Chondrocyte (in vitro differentiated cells): Measurements from ENCODE around the gene KIF5B. TPM values are rescaled to one million over a fixed set of nuclear protein-coding genes. Genes with fewer than 3 reads are reported as not detected.
A peak's percentile ranks its signal among the peaks of the same experiment; 100 is the strongest.
"Not testable (repeated sequence)": the region's sequence is repeated elsewhere in the genome, so short reads cannot be mapped to it uniquely, and the experiment has no call there.

Experiments used
- DNase-seq: peaks from one replicate; pipeline ENCODE4 v3.0.0; 2021; ENCODE audit warnings: mixed read lengths, low spot score
- H3K27ac Mint-ChIP-seq: one replicate; pipeline ENCODE4 v1.8.0; 2021; ENCODE audit warnings: mild to moderate bottlenecking, moderate library complexity, mixed read lengths; ENCODE audit not compliant: unreplicated experiment
- H3K27me3 Mint-ChIP-seq: 2 replicates; pipeline ENCODE4 v1.8.0; 2021; ENCODE audit warnings: low read depth, mixed read lengths
- H3K36me3 Mint-ChIP-seq: 2 replicates; pipeline ENCODE4 v1.8.0; 2021; ENCODE audit warnings: low read depth, mixed read lengths
- H3K4me1 Mint-ChIP-seq: 2 replicates; pipeline ENCODE4 v1.8.0; 2021; ENCODE audit warnings: low read depth, mild to moderate bottlenecking, mixed read lengths
- H3K4me3 Mint-ChIP-seq: one replicate; pipeline ENCODE4 v1.8.0; 2021; ENCODE audit warnings: mild to moderate bottlenecking, moderate library complexity, mixed read lengths; ENCODE audit not compliant: unreplicated experiment
- H3K9me3 Mint-ChIP-seq: 2 replicates; pipeline ENCODE4 v1.8.0; 2021; ENCODE audit warnings: low read depth, mixed read lengths
- total RNA-seq: library from RNA; stranded (reverse); gene quantifications from 3 replicates; pipeline ENCODE4 v1.2.1, GENCODE V29; 2021
- TF ChIP-seq, protein P1 (sequence below): fragments of 200-600 bp; sonication (generic); IDR thresholded peaks from 2 replicates; pipeline ENCODE4 v1.5.0; 2021; ENCODE audit warnings: antibody characterized with exemption, mild to moderate bottlenecking, moderate library complexity

Gene KIF5B
- total RNA-seq, 1 donor from 2014 or later: 147 TPM

DNA sequence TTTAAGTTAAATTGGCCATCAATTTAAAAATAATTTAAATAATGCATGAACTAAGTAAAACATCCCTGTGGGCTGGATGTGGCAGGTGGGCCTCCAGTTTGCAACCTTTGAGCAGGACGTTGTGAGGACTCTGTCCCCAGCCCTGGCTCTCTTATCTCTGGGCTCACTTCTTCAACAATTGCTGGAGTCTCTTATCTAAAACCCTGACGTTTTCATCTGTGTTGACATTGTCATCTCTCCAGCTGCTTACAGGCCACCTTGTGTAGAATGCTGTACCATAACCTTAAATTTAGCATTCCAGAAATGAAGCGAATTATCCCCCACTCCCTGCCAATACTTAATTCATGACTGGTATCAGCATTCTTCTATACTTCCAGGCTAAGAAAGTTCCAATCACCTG is 3.2 kb upstream of the KIF5B start:
- Mint-ChIP-seq H3K4me3 (no peak overlapping the region), H3K4me1 (peaks cover 10% of the 10 kb centered on the region), H3K27me3 (no peaks in the 10 kb centered on the region), H3K36me3 (peaks cover 1% of the 10 kb centered on the region), H3K27ac (no peak overlapping the region), H3K9me3 (no peaks in the 10 kb centered on the region)
- TF ChIP-seq, protein P1, sequence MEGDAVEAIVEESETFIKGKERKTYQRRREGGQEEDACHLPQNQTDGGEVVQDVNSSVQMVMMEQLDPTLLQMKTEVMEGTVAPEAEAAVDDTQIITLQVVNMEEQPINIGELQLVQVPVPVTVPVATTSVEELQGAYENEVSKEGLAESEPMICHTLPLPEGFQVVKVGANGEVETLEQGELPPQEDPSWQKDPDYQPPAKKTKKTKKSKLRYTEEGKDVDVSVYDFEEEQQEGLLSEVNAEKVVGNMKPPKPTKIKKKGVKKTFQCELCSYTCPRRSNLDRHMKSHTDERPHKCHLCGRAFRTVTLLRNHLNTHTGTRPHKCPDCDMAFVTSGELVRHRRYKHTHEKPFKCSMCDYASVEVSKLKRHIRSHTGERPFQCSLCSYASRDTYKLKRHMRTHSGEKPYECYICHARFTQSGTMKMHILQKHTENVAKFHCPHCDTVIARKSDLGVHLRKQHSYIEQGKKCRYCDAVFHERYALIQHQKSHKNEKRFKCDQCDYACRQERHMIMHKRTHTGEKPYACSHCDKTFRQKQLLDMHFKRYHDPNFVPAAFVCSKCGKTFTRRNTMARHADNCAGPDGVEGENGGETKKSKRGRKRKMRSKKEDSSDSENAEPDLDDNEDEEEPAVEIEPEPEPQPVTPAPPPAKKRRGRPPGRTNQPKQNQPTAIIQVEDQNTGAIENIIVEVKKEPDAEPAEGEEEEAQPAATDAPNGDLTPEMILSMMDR: no peak
- no peak for DNase-seq

DNA sequence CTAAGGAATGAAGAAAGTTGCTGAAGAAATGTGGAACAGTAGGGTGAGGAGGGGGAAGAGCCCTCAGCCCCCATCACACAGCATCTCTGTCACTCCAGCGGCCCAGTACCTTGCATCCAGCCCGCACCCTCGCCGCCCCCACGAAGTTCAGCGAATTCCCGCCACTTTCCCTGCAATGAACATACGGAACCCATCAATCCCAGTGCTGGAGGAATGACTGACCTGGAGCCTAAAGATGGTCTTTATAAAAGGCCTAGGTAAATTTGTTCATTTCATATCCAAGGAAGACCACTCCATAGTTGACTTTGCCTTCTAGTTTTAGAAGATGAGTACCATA is 779 bp upstream of the KIF5B start:
- Mint-ChIP-seq H3K27me3 (no peaks in the 10 kb centered on the region), H3K27ac (peak overlapping the region; percentile 99), H3K9me3 (no peaks in the 10 kb centered on the region), H3K4me3 (peak overlapping the region; percentile 97), H3K36me3 (peaks cover 1% of the 10 kb centered on the region), H3K4me1 (peaks cover 33% of the 10 kb centered on the region)
- no peak for DNase-seq
- TF ChIP-seq, protein P1: no peak

GRCh38 chr10:32055478-32056135 is 618 bp downstream of the KIF5B start:
- H3K36me3 Mint-ChIP-seq: peaks cover 1% of the 10 kb centered on the region
- TF ChIP-seq, protein P1: peak; percentile 42

GRCh38 chr10:32054094-32054493 is 2.1 kb downstream of the KIF5B start:
- H3K27me3 Mint-ChIP-seq: no peaks in the 10 kb centered on the region
- peak overlapping the region; percentile 97 for H3K4me3 Mint-ChIP-seq
- H3K9me3 Mint-ChIP-seq: no peaks in the 10 kb centered on the region
- peaks cover 62% of the 10 kb centered on the region for H3K4me1 Mint-ChIP-seq
- H3K27ac Mint-ChIP-seq: peak overlapping the region; percentile 99
- DNase-seq: no peak
- peaks cover 1% of the 10 kb centered on the region for H3K36me3 Mint-ChIP-seq
- TF ChIP-seq, protein P1: no peak

More at GRCh38 chr10:32055478-32056135, 618 bp downstream of the KIF5B start:
- peaks cover 47% of the 10 kb centered on the region for H3K4me1 Mint-ChIP-seq
- no peaks in the 10 kb centered on the region for H3K9me3 Mint-ChIP-seq
- H3K4me3 Mint-ChIP-seq: peak overlapping the region; percentile 97
- DNase-seq: no peak
- peak overlapping the region; percentile 99 for H3K27ac Mint-ChIP-seq
- no peaks in the 10 kb centered on the region for H3K27me3 Mint-ChIP-seq

DNA sequence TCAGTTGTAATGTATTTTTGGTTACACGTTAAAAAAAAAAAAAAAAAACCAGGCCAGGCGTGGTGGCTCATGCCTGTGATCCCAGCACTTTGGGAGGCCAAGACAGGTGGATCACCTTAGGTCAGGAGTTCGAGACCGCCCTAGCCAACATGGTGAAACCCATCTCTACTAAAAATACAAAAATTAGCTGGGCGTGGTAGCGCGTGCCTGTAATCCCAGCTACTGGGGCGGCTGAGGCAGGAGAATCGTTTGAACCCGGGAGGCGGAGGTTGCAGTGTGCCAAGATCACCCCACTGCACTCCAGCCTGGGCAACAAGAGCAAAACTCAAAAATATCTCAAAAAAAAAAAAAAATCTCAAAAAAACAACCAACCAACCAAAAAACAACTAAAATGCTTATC is 2.8 kb downstream of the KIF5B start:
- H3K36me3 Mint-ChIP-seq, H3K27me3 Mint-ChIP-seq, H3K9me3 Mint-ChIP-seq, DNase-seq: not testable (repeated sequence)
- Mint-ChIP-seq H3K4me3 (peak overlapping the region; percentile 97), H3K4me1 (peaks cover 68% of the 10 kb centered on the region), H3K27ac (peak overlapping the region; percentile 99)

DNA sequence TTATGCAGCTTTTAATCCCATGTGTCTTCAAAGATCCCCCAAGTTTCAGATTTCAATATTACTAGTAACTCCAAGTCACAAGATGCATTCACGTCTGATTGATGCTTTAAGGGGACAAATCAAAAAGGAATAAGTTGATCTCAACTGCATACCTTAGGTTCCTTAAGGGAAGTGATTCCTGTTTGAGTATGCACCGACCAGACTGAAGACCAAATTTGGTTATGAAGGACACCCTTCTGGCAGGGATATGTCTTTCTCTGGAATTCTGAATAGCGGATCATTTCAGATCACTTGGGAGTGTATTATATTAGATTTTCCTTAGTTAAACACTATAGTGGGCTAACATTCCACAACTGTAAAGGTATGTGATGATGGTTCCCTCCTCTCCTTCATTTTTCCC is 4.3 kb downstream of the KIF5B start:
- peak overlapping the region; percentile 99 for H3K27ac Mint-ChIP-seq
- peak overlapping the region; percentile 97 for H3K4me3 Mint-ChIP-seq
- no peaks in the 10 kb centered on the region for H3K9me3 Mint-ChIP-seq
- TF ChIP-seq, protein P1: no peak
- H3K27me3 Mint-ChIP-seq: no peaks in the 10 kb centered on the region
- H3K36me3 Mint-ChIP-seq: peaks cover 11% of the 10 kb centered on the region
- no peak for DNase-seq
- H3K4me1 Mint-ChIP-seq: peaks cover 80% of the 10 kb centered on the region
